ENCODE results near the gene NEK7.
A peak's percentile ranks its signal among the peaks of the same experiment; 100 is the strongest.
"Not testable (repeated sequence)": the region's sequence is repeated elsewhere in the genome, so short reads cannot be mapped to it uniquely, and the experiment has no call there.

The NEK7 gene

DNA sequence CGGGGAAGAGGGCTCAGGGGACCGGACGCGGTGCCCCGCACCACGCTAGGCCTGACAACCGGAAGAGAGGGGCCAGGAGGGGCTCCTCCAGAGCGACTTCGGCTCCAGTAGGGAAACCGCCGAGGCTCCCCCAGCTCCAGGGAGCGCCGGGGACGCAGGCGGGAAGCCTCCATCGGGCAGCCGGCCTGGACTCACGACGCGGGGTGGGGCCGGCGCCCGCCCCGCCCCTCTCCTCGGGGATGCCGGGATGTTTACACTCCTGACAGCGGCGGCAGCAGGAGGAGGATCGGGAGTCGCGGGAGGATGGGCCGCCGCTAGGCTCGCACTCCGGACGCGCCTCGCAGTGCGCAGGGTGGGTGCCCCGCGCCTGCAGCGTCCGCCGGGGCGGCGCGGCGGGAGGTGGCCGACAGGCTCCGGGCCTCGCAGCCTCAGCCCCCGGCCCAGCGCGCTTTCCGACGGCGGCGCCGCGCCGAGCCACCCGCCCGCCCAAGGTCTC lies at the start of gene NEK7:
Gene NEK7 (plus strand): TSS at position 254 of the 496 bp plus-strand sequence. CDS start 75,583 bp downstream, outside the sequence.
- DNase-seq (ENCODE audit: insufficient read length, low spot score): peak; percentile 79
- FAIRE-seq: peak; percentile 88

DNA sequence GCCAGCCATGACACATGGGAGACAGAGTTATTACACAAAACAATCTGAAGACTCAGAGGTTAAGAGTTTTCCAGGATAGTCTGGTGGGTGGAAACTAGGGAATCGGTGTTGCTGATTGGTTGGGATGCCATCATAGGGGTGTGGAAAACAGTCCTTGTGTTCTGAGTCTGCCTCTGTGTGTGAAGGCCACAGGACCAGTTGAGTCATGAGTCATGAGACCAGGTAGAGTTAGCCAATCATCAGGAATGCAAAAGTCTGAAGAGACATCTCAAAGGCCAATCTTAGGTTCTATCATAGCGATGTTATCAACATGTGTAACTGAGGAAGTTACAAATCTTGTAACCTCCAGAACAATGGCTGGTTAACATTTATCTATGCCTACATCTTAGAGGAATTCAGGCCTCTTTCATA lies 49.7 kb upstream of the NEK7 start:
- FAIRE-seq: no peak
- no peak for DNase-seq (ENCODE audit: insufficient read length, low spot score)

DNA sequence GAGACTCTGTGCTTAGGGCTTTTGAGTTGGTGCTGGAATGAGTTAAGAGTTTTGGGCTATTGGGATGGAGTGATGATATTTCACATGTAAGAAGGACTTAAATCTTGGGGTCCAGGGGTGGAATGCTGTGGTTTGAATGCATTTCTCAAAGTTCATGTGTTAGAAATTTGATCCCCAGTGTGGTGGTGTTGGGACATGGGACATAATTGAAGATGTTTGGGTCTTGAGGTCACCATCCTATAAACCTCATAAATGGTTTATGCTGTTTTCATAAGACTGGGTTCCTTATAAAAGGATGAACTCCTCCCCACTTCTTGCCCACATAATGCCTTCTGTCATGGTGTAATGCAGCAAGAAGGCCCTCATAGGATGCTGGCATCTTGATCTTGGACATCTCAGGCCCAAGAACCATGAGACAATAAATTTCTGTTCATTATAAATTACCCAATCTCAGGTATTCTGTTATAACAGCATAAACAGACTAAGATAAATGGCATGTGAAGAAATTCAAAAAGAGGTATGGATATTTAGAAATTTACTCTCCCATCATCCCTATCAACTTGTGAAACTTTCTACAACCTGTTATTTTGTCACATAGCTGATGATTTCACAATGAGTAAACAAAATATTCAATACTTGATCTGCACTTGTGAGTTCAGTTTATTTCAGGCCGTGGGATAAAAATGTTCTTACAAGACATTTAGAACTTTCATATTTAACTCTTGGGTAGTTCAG lies 48.0 kb upstream of the NEK7 start:
- DNase-seq (ENCODE audit: insufficient read length, low spot score) (no peak), FAIRE-seq (no peak)

DNA sequence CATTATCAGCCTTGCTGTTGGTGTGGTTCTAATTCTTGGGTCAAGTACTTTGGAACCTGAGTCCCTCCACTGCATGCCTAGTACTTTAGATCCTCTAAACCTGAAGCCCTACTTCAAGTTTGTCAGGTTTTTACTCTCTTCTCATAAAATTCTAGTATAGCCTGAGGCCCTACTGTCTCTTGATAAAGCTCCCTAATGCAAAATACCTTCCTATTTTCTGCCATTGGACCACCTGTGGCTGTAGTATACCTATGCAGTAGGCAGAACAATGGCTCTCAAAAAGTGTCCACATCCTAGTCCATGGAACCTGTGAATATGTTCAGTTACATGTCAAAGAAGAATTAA lies 47.5 kb upstream of the NEK7 start:
- FAIRE-seq (no peak), DNase-seq (ENCODE audit: insufficient read length, low spot score) (no peak)

DNA sequence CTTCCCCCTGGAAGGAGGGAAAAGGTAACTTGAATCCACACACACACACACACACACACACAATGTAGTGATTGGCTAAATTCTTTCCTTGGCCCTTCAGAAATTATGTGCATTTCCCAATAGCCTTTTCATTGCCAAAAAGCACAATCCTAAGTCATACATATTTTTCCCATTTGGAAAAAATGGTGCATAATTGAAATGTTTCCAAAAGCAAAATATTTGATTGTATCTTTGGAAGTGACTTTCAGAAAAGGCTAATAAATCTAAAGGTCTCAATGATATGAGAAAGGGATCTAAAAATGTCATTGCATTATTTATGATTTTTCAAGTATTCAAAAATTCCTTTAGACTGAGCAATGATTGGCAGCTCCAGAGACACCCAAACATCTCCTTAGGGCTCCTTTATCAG lies 43.5 kb upstream of the NEK7 start:
- DNase-seq (ENCODE audit: insufficient read length, low spot score) (peak; percentile 31), FAIRE-seq (peak; percentile 13)

DNA sequence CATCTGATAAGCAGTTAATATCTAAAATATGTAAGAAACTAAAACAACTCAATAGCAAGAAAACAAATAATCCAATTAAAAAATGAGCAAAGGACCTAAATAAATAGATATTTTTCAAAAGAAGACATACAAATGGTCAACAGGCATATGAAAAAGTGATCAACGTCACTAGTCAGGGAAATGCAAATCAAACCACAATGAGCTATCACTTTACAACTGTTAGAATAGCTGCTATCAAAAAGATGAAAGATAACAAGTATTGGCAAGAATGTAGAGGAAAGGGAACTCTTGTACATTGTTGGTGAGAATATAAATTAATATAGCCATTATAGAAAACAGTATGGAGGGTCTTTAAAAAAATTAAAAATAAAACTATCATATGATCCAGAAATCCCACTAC lies 40.7 kb upstream of the NEK7 start:
- no peak for DNase-seq (ENCODE audit: insufficient read length, low spot score)
- no peak for FAIRE-seq

DNA sequence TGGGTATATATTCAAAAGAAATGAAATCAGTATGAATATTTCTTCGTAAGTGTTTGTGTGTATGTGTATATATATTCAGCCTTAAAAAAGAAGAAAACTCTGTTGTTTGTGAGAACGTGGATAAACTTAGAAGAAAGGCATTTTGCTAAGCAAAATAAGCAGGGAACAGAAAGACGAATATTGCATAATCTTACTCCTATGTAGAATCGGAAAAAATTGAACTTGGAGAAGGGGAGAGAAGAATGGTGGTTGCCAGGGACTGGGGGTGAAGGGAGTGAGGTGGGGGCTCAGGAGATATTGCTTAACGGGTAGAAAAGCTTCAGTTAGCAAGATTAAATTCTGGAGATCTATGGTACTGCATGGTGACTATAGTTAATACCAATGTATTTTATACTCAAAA lies 40.3 kb upstream of the NEK7 start:
- no peak for DNase-seq (ENCODE audit: insufficient read length, low spot score)
- FAIRE-seq: no peak

DNA sequence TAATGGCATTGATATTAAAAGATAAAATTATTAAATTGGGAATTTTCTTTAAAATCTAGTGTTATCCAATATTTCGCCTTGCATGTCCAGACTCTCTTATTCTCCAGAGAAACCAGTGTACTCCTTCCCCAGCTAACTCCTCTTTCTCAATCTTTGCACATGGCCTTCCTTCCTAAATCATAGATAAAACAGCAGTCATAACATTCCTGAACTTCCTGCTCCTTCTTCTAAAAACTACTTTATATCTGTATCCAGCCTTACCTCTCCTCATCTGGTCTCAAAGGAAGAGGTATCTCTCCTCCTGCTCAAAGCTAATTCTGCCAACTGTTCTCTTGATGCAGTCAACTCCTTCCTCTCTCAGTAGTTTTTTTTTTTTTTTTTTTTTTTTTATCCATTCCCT lies 39.5 kb upstream of the NEK7 start:
- DNase-seq (ENCODE audit: insufficient read length, low spot score) (no peak), FAIRE-seq (no peak)

DNA sequence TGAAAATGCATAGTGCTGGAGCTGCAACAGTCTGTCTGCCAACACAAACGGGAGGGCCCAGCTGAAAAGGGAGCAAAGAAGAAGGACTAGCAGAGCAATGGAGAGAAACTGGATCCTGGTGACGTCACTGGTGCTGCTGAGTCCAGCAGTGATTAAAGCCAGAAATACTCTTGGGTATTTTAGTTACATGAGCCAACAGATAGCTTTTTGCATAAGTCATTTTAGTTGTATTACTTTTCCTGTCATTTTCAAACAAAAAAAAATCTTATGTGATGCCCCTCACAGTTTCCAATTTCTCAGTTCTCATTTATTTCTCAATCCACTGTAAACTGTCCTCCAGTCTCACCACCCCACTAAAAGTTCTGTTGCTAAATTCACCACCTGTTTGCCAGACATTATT lies 38.7 kb upstream of the NEK7 start:
- DNase-seq (ENCODE audit: insufficient read length, low spot score): peak; percentile 36
- no peak for FAIRE-seq

DNA sequence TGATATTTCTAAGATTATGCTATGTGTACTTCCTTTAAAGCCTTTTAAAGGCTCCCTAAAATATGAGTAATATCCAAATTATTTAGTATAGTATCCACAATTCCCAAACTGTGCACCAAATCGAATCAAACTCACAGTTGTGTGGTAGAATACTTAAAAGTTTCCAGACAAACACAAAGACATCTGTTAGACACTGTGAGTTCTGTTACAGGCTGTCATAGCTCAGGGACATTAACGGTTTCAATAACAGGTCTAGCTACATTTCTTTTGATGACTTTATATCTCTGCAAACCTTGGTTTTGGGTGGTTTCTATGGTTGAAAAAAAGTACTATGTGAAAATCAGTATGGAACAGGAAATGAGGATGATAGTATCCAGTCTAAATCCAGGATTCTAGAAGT lies 36.9 kb upstream of the NEK7 start:
- no peak for FAIRE-seq
- no peak for DNase-seq (ENCODE audit: insufficient read length, low spot score)

DNA sequence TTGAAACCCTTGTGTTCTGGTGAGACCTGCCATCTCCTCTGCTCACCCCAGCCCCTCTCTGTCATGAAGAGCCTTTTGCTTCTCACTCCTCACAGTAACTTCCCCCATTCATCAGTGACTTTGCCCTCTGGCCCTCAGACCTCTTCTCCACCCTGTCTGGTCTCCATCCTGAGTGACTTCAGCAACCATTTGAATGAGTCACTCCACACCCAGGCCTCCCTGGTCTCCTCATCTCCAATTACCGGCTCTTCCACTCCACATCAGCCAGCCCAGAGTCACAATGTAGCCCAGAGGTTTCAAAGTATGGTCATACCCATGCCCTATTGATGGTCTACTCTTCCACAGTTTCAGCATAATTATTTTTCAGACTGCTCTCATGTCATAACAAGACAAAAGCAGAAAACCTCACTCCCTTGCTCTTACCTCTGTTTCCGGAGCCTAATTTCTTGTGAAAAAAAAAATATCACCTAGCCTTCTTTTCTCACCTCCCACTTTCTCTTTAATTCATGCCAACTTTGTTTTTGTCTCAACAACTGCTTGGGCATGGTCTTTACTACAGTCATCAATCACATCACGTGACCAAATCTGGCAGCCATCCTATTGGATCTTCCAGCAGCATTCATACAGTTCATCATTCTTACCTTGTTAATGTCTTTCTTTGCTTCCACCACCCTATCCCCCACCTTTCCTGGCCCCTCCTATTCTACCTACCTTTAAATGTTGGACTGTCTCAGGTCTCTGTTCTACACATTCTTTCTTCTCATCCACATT lies 35.6 kb upstream of the NEK7 start:
- peak; percentile 62 for DNase-seq (ENCODE audit: insufficient read length, low spot score)
- peak; percentile 74 for FAIRE-seq

DNA sequence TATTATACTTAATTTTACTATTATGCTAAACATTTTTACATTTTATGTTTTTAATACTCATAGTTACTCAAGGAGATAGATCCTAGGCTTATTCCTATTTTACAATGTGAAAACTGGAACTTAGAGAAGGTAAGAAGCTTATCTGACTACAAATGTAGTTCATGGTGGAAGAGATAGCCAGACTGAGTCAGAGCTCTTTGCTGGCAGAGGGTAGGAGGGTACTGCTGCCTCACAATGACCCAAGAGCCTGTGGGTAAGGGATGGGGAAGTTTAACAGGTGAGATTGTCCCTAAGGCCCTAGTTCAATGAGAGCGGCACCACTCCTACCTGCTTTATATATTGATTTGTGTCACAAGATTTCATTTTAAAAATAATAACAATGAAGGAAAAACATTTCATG lies 34.1 kb upstream of the NEK7 start:
- DNase-seq (ENCODE audit: insufficient read length, low spot score): no peak
- FAIRE-seq: no peak

DNA sequence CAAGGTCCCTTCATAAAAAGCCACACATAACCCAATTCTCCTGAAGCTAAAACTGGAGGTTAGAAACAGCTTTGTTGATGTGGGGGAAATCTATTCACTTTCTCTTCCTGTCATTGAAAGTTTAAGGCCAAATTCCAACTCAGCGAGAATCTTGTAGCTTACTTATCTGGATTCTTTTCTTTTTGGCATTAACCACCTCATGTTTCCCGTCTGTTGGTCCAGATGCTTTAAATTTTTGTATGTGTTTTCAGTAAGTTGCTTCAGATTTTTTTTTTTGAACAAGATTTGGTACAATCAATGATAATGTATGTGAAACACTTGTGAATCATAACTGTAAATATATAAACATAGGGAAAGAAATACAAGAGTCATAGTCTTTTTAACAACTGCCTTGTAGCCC lies 33.7 kb upstream of the NEK7 start:
- no peak for FAIRE-seq

DNA sequence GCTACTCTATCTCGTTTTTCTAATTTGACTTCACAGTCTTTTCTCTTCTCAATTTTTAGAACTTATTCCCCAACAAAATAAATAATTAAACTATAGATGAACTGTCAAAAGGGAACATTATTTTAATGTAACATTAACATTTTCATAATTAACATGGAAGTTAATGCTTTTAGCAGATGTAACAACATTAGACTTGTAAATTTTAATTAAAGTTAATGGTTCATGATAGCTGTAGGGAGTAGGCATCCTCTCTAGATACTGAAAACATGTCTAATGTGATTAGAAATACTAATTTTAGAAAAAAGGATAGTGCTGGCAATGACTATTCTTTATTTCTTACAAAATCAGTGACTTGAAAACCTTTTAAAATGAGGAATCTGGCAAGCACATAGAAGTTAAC lies 32.1 kb upstream of the NEK7 start:
- FAIRE-seq (no peak), DNase-seq (ENCODE audit: insufficient read length, low spot score) (no peak)

More for the DNA sequence above, 33.7 kb upstream of the NEK7 start:
- no peak for DNase-seq (ENCODE audit: insufficient read length, low spot score)

DNA sequence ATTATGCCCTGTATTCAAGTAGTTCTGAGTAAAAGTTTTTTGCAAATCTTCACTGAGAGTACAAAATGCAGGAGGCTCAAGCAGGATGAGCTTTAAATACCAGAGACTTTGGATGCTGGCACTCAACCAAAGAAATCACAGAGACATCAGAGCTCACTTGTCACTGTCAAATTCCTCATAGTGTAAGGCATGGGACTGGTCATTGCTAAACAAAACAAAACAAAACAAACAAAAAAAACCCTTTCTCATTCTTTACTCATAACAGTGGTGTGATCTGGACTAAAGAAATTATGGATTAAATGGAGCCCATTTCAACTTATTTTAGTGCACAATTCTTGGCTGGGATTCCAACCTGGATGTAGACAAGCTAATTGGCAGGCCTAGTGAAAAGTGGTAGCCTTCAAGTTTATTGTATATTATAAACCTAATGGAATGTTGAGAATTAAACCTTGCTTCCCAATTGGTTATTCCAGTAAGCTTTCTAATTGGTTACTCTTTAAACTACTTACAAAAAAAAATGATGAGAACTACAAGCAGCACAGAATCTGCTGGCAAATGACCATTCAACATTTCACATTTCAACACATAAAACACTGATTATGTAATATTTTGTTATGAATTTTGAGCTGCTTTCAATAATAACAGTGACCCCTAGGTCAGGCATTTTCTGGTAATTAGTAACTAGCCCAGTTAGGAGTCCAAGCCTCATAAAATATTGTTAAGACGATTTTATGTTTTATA lies 30.6 kb upstream of the NEK7 start:
- DNase-seq (ENCODE audit: insufficient read length, low spot score) (peak; percentile 65), FAIRE-seq (no peak)

DNA sequence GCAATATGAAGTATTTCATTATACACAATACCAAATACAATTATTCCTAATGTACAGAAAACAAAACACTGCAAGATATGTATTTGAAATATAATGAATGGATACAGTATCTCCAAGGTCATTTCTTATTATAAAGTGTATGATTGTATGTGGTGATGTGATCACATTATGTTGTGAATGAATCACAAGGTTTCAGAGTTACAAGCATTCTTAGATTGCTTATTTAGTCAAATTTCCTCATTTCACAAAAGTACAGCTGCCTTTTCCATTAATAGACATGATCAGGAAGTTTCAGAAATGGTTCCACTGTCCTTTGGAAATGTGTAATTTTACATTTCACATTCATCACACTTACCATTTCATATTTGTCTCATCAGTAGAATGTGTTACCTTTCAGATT lies 28.3 kb upstream of the NEK7 start:
- DNase-seq (ENCODE audit: insufficient read length, low spot score): no peak
- no peak for FAIRE-seq

DNA sequence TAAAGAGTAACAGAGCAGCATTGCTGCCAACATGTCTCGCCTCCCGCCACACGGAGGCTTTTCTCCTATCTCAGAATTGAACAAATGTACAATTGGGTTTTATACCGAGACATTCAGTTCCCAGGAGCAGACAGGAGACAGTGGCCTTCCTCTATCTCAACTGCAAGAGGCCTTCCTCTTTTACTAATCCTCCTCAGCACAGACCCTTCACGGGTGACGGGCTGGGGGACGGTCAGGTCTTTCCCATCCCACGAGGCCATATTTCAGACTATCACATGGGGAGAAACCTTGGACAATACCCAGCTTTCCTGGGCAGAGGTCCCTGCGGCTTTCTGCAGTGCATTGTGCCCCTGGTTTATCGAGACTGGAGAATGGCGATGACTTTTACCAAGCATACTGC lies 26.7 kb upstream of the NEK7 start:
- not testable (repeated sequence) for FAIRE-seq; DNase-seq (ENCODE audit: insufficient read length, low spot score)

DNA sequence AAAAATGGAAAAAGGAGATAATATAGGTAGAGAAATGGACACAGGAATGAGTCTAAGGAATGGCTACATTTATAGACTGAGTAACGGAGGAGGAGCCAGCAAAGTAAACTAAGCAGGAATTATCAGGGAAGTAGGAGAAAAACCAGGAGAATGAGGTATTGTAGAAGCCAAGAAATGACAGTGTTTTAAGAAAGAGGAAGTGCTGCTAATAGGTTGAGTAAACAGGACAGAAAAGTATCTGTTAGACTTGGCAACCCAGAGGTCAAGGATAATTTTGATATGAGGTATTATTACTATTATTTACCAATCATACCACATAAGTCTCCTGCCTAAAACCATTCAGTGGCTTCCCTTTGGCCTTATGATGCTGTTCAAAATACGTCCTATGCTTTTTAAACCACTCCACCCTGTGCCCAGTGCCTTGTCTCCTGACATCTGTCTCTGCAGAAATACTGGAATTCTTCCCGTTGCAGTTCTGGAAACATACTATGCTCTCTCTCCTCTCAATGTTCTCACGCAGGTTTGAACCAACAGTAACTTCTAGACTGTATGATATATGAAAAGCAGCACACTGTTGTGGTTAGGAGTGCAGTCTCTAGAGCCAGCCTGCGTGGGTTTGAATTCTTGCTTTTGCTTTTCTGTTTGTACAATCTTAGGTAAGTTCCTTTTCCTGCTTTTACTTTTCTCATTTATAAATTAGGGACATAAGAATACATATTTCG lies 24.6 kb upstream of the NEK7 start:
- FAIRE-seq: no peak
- no peak for DNase-seq (ENCODE audit: insufficient read length, low spot score)

DNA sequence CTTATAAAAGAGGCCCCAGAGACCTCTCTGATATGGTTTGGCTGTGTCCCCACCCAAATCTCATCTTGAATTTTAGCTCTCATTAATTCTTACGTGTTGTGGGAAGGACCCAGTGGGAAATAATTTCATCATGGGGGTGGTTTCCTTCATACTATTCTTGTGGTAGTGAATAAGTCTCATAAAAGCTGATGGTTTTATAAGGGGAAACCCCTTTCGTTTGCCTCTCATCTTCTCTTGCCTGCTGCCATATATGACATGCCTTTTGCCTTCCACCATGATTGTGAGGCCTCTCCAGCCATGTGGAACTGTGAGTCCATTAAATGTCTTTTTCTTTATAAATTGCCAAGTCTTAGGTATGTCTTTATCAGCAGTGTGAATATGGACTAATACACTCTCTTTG lies 22.5 kb upstream of the NEK7 start:
- FAIRE-seq: no peak
- DNase-seq (ENCODE audit: insufficient read length, low spot score): no peak

DNA sequence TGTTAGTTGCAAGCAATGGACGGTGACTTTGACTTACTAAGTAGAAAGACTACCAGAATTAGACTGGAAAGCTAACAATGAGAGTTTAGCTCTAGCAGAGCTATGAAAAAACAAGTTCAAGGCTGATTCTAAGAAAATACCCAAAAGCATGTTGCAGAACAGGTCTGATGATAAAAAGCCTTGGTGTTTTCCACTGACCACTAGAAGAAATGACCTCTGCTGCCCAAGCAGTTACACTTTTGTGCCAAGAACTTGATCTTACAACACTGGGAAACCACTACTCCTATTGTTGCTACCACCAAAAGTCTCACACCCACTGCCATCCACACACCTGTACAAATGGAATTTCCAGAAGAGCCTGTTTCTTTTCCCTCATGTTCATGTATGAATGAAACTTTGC lies 21.4 kb upstream of the NEK7 start:
- DNase-seq (ENCODE audit: insufficient read length, low spot score) (no peak), FAIRE-seq (no peak)
